Naive thymus-derived CD4-positive, alpha-beta T cell (primary cell): Measurements from ENCODE around the gene SGMS2. TPM values are rescaled to one million over a fixed set of nuclear protein-coding genes. Genes with fewer than 3 reads are reported as not detected.

ENCODE experiments used
- ATAC-seq: fragments of 150-1000 bp; cut with Tn5 transposase; 2 replicates; pipeline ENCODE4 v1.10.0; 2021; ENCODE audit warnings: mild to moderate bottlenecking, moderate library complexity
- CTCF ChIA-PET: fragments of 350-600 bp; sonication (Branson Sonifier 250); formaldehyde crosslinking; loops from one replicate; lab custom pipeline; 2021; ENCODE audit warnings: antibody characterized with exemption; lab: Charles Lee
- POLR2A ChIA-PET: fragments of 350-600 bp; sonication (Branson Sonifier 250); formaldehyde crosslinking; loops from one replicate; lab custom pipeline; 2021; ENCODE audit warnings: antibody characterized with exemption, inconsistent platforms; lab: Charles Lee
- DNase-seq, 9 donors: peaks; one replicate each; pipeline versions ENCODE4 v3.0.0 to v3.0.0-alpha.2; 2020 to 2022; ENCODE audit warnings: mixed read lengths in 1 of 9
- H3K27ac ChIP-seq: one replicate; pipeline ENCODE4 v1.7.0; 2013; ENCODE audit warnings: mild to moderate bottlenecking, low read depth, low read length, moderate library complexity
- H3K27me3 ChIP-seq, 2 donors: one replicate each; pipeline ENCODE4 v1.7.0; 2013; ENCODE audit warnings: low read length in 2 of 2, mild to moderate bottlenecking in 2 of 2, moderate library complexity in 2 of 2; ENCODE audit not compliant: control insufficient read depth in 2 of 2, insufficient read depth in 2 of 2
- H3K36me3 ChIP-seq, 3 experiments: 1 replicate in 2 of 3; 2 replicates in 1 of 3; pipeline ENCODE4 v1.7.0; 2013; ENCODE audit warnings: low read length in 3 of 3, mild to moderate bottlenecking in 3 of 3, moderate library complexity in 1 of 3; ENCODE audit not compliant: insufficient read depth in 3 of 3, control insufficient read depth in 2 of 3
- H3K4me1 ChIP-seq, 2 donors: one replicate each; pipeline ENCODE4 v1.7.0; 2013; ENCODE audit warnings: low read length in 2 of 2, mild to moderate bottlenecking in 2 of 2, moderate library complexity in 1 of 2; ENCODE audit not compliant: control insufficient read depth in 2 of 2, insufficient read depth in 2 of 2
- H3K4me3 ChIP-seq: 2 replicates; pipeline ENCODE4 v1.7.0; 2013; ENCODE audit warnings: mild to moderate bottlenecking, low read length
- H3K9me3 ChIP-seq, 3 experiments: 1 replicate in 2 of 3; 2 replicates in 1 of 3; pipeline ENCODE4 v1.7.0; 2013; ENCODE audit warnings: low read length in 3 of 3; ENCODE audit not compliant: control insufficient read depth in 2 of 3
- H3K27ac Mint-ChIP-seq, 9 donors: one replicate each; pipeline ENCODE4 v1.8.0; 2020 to 2022; ENCODE audit warnings: mixed read lengths in 9 of 9, mild to moderate bottlenecking in 8 of 9, moderate library complexity in 5 of 9, inconsistent platforms in 2 of 9
- H3K27me3 Mint-ChIP-seq, 5 donors: one replicate each; pipeline ENCODE4 v1.8.0; 2021 to 2022; ENCODE audit warnings: mixed read lengths in 5 of 5, mild to moderate bottlenecking in 1 of 5
- H3K36me3 Mint-ChIP-seq, 5 donors: one replicate each; pipeline ENCODE4 v1.8.0; 2020 to 2022; ENCODE audit warnings: mixed read lengths in 5 of 5, mild to moderate bottlenecking in 3 of 5, inconsistent platforms in 1 of 5
- H3K4me1 Mint-ChIP-seq, 7 donors: one replicate each; pipeline ENCODE4 v1.8.0; 2020 to 2022; ENCODE audit warnings: mixed read lengths in 7 of 7, mild to moderate bottlenecking in 3 of 7, inconsistent platforms in 1 of 7
- H3K4me3 Mint-ChIP-seq, 10 donors: one replicate each; pipeline ENCODE4 v1.8.0; 2020 to 2022; ENCODE audit warnings: mild to moderate bottlenecking in 10 of 10, mixed read lengths in 10 of 10, moderate library complexity in 6 of 10, inconsistent platforms in 2 of 10
- H3K9me3 Mint-ChIP-seq, 11 donors: one replicate each; pipeline ENCODE4 v1.8.0; 2020 to 2022; ENCODE audit warnings: mixed read lengths in 11 of 11, mild to moderate bottlenecking in 4 of 11, inconsistent platforms in 1 of 11, moderate library complexity in 1 of 11
- intact Hi-C, 2 donors: fragments of 100-400 bp; cut with micrococcal nuclease; formaldehyde crosslinking; loops; one replicate each; pipeline ENCODE4 v1.15.1; 2023
- polyA plus RNA-seq, 2 donors: library from polyadenylated mRNA; unstranded; fragments of 300-500 nt; fragmentation: Illumina TruSeq; gene quantifications; one replicate each; pipeline ENCODE4 v1.2.3, GENCODE V29; 2021
- total RNA-seq, 6 experiments: library from RNA in 5 of 6; stranded (reverse) in 5 of 6; gene quantifications; 1 replicate in 5 of 6; 2 replicates in 1 of 6; pipeline ENCODE4 v1.2.3 and lab custom pipeline; 2021 to 2026

The SGMS2 gene
- total and polyA plus RNA-seq, 7 experiments from 2014 or later, result 0.24 to 3.5 (median 0.36) TPM; not detected in 4

DNA sequence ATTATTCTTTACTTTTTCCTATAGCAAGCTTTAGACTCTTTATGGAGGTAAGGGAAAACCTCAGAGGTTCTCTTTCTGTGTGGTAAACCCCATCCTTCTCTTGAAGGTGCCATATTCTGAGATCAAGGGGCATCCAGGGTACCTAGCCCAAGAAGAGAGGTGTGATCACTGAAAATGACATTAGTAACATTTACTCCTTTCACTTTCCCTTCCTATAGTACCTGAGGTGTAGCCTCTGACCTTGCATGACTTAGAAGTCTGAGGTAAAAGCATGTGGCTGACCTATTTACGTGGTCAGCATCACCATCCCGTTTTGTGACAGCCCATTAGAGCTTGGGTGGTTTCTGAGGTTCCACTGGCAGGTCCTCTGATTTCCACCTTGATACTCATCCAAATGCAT lies 25.7 kb downstream of the SGMS2 start:
- Mint-ChIP-seq H3K36me3 (no peaks in the 10 kb centered on the region), H3K9me3 (peaks cover 0 to 14% (median 3%) of the 10 kb centered on the region in 11 donors), H3K4me3 (no peak overlapping the region), H3K4me1 (peaks cover 0 to 7% (median 0%) of the 10 kb centered on the region in 7 donors), H3K27ac (no peak overlapping the region), H3K27me3 (peaks cover 7 to 28% (median 24%) of the 10 kb centered on the region in 5 donors)
- H3K27me3 ChIP-seq, result no peaks in the 10 kb centered on the region
- no peaks in the 10 kb centered on the region for H3K36me3 ChIP-seq
- CTCF ChIA-PET, result no interaction called here
- H3K4me3 ChIP-seq, result no peak overlapping the region
- POLR2A ChIA-PET, result no interaction called here
- no peaks in the 10 kb centered on the region for H3K9me3 ChIP-seq
- H3K27ac ChIP-seq, result no peak overlapping the region
- intact Hi-C loops, result no loop called here
- H3K4me1 ChIP-seq, result no peaks in the 10 kb centered on the region
- ATAC-seq (peak; percentile 3), DNase-seq (no peak)

DNA sequence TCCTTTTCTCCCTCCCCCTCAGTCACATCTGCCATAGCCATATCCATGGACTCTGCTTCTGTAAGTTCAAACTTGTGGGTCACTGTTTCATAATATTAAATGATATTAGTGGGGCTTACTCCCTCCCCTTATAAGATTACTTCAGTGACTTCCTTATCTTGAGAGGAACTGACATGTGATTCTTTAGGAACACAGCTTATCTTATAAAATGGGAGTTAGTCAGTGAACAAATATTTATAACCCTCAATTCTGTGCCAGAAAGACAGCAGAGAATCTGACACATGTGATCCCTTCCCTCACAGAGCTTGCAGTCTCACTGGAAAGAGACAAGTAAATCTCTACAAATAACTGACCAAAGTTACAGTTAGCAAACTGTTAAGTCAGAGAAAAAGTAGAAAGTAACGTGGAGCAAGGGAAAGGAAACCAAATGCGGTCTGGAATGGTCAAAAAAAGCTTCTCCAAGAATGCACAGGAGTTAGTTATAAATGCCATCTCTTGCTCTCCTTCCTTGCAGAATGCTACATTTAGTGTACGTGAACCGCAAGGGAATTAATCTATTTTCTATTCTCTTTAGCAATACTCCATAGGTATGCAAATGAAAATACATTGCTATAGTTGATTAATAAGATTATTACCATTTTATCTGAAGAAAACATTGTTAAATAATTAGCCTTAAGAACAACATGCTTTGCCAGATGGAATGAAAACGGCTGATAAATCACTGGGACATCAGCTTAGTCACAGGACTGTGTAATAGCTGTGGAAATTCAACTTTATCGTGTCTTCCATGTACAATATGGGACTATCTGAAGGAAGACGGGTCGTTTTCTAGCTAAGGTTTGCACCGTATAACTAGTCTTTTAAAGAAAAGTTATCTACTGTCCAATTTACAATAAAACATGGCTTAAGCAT lies 29.0 kb downstream of the SGMS2 start:
- Histone ChIP-seq H3K27ac (no peak overlapping the region), H3K36me3 (no peaks in the 10 kb centered on the region), H3K4me1 (no peaks in the 10 kb centered on the region), H3K9me3 (no peaks in the 10 kb centered on the region), H3K4me3 (no peak overlapping the region), H3K27me3 (no peaks in the 10 kb centered on the region)
- H3K36me3 Mint-ChIP-seq, result peaks cover 0 to 4% (median 0%) of the 10 kb centered on the region in 5 donors
- H3K9me3 Mint-ChIP-seq, result peaks cover 0 to 6% (median 0%) of the 10 kb centered on the region in 11 donors
- intact Hi-C loops, result no loop called here
- ChIA-PET POLR2A (no interaction called here), CTCF (no interaction called here)
- peaks cover 21 to 45% (median 38%) of the 10 kb centered on the region in 5 donors for H3K27me3 Mint-ChIP-seq
- ATAC-seq (no peak), DNase-seq (no peak)
- no peak overlapping the region for H3K27ac Mint-ChIP-seq
- peaks cover 0 to 7% (median 0%) of the 10 kb centered on the region in 7 donors for H3K4me1 Mint-ChIP-seq
- H3K4me3 Mint-ChIP-seq, result no peak overlapping the region

- Mint-ChIP-seq H3K4me1 (peaks cover 0 to 7% (median 0%) of the 10 kb centered on the region in 7 donors), H3K27ac (no peak overlapping the region), H3K27me3 (peaks cover 24 to 49% (median 40%) of the 10 kb centered on the region in 5 donors), H3K4me3 (no peak overlapping the region), H3K9me3 (peaks cover 0 to 6% (median 0%) of the 10 kb centered on the region in 11 donors), H3K36me3 (peaks cover 0 to 4% (median 0%) of the 10 kb centered on the region in 5 donors)
- H3K4me3 ChIP-seq, result no peak overlapping the region
- ATAC-seq (no peak), DNase-seq (no peak)
- no peak overlapping the region for H3K27ac ChIP-seq
- H3K4me1 ChIP-seq, result no peaks in the 10 kb centered on the region
- CTCF ChIA-PET, result no interaction called here
- intact Hi-C loops, result no loop called here
- no peaks in the 10 kb centered on the region for H3K36me3 ChIP-seq
- POLR2A ChIA-PET, result no interaction called here
- no peaks in the 10 kb centered on the region for H3K9me3 ChIP-seq
- H3K27me3 ChIP-seq, result no peaks in the 10 kb centered on the region
Measured at GRCh38 chr4:107854356-107855022, 29.8 kb downstream of the SGMS2 start.

DNA sequence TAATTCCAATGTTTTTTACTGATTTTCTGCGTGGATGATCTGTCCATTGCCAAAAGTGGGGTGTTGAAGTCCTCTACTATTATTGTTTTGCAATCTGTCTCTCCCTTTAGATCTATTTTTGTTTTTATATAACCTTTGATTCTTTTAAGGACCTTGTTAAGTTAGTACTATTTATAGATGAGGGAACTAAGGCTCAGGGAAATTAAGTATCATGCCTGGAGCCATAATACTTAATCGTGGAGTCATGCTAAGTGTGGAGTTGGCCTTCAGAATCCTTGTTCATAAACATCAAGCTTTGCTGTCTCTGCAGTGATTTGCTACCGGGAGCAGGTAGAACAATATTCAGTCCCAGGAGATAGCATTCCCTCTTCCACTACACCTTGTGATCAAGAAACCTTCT lies 31.0 kb downstream of the SGMS2 start:
- no peak overlapping the region for H3K27ac Mint-ChIP-seq
- peaks cover 0 to 5% (median 0%) of the 10 kb centered on the region in 7 donors for H3K4me1 Mint-ChIP-seq
- peaks cover 27 to 55% (median 40%) of the 10 kb centered on the region in 5 donors for H3K27me3 Mint-ChIP-seq
- no peak overlapping the region for H3K27ac ChIP-seq
- DNase-seq, result no peak
- H3K9me3 ChIP-seq, result no peaks in the 10 kb centered on the region
- no peaks in the 10 kb centered on the region for H3K36me3 ChIP-seq
- H3K27me3 ChIP-seq, result no peaks in the 10 kb centered on the region
- no peak overlapping the region for H3K4me3 Mint-ChIP-seq
- no peak for ATAC-seq
- H3K4me1 ChIP-seq, result no peaks in the 10 kb centered on the region
- ChIA-PET POLR2A (no interaction called here), CTCF (no interaction called here)
- peaks cover 0 to 4% (median 0%) of the 10 kb centered on the region in 5 donors for H3K36me3 Mint-ChIP-seq
- peaks cover 0 to 2% (median 0%) of the 10 kb centered on the region in 11 donors for H3K9me3 Mint-ChIP-seq
- intact Hi-C loops, result no loop called here
- no peak overlapping the region for H3K4me3 ChIP-seq

DNA sequence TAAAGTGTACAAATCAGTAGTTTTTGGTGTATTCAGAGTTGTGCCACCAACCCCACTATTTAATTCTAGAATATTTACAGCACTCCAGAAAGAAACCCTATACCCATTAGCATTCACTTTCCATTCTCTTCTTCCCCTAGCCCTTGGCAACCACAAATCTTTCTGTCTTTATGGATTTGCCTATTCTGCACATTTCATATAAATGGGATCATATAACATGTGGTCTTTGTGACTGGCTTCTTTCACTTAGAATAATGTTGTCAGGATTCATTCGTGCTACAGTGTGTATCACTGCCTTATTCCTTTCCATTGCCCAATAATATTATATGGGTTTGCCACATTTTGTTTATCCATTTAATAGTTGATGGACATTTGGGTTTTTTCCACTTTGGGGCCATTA lies 32.2 kb downstream of the SGMS2 start:
- Mint-ChIP-seq H3K4me3 (no peak overlapping the region), H3K4me1 (no peaks in the 10 kb centered on the region), H3K9me3 (peaks cover 0 to 2% (median 0%) of the 10 kb centered on the region in 11 donors), H3K36me3 (peaks cover 0 to 4% (median 0%) of the 10 kb centered on the region in 5 donors), H3K27me3 (peaks cover 28 to 57% (median 38%) of the 10 kb centered on the region in 5 donors), H3K27ac (no peak overlapping the region)
- Histone ChIP-seq H3K27ac (no peak overlapping the region), H3K4me3 (no peak overlapping the region), H3K27me3 (no peaks in the 10 kb centered on the region), H3K9me3 (no peaks in the 10 kb centered on the region), H3K36me3 (no peaks in the 10 kb centered on the region), H3K4me1 (no peaks in the 10 kb centered on the region)
- ATAC-seq (no peak), DNase-seq (no peak)
- intact Hi-C loops, result no loop called here
- ChIA-PET POLR2A (no interaction called here), CTCF (no interaction called here)

DNA sequence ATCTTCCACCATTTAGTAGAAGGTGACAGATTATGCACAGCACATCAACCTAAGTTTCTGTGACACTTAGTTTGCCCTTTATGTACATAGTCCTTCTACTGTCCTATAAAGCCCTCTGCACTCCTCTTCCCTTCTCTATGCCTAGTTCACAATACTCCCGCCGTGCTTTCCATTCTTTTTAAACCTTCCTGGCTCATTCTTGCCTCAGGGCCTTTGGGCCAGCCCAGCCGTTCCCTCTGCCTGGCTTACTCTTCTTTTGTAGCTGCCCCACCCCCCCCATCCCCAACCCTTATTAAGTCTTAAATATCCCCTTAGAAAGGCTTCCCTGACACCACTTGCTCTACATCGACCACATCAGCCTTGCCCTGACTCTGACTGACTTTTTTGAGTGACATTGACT lies 33.0 kb downstream of the SGMS2 start:
- H3K4me1 ChIP-seq, result no peaks in the 10 kb centered on the region
- H3K9me3 Mint-ChIP-seq, result peaks cover 0 to 2% (median 0%) of the 10 kb centered on the region in 11 donors
- no peak for DNase-seq
- no peak overlapping the region for H3K4me3 Mint-ChIP-seq
- H3K4me1 Mint-ChIP-seq, result peaks cover 0 to 4% (median 0%) of the 10 kb centered on the region in 7 donors
- intact Hi-C loops, result no loop called here
- H3K27me3 ChIP-seq, result no peaks in the 10 kb centered on the region
- peaks cover 32 to 61% (median 40%) of the 10 kb centered on the region in 5 donors for H3K27me3 Mint-ChIP-seq
- ATAC-seq, result no peak
- no peaks in the 10 kb centered on the region for H3K36me3 ChIP-seq
- CTCF ChIA-PET, result no interaction called here
- H3K27ac ChIP-seq, result no peak overlapping the region
- POLR2A ChIA-PET, result no interaction called here
- H3K4me3 ChIP-seq, result no peak overlapping the region
- no peaks in the 10 kb centered on the region for H3K9me3 ChIP-seq
- peaks cover 0 to 4% (median 0%) of the 10 kb centered on the region in 5 donors for H3K36me3 Mint-ChIP-seq
- H3K27ac Mint-ChIP-seq, result no peak overlapping the region
